RWPE2 (cell line): Measurements from ENCODE around the gene CNOT1.

Source experiments
- ATAC-seq: fragments of 200-7000 bp; cut with Tn5 transposase; 3 replicates; pipeline ENCODE4 v1.9.1; 2021; ENCODE audit warnings: low read depth
- DNase-seq: peaks from one replicate; pipeline ENCODE4 v3.0.0-alpha.2; 2020; ENCODE audit warnings: low spot score
- H3K27ac ChIP-seq: fragments of 450-650 bp; 2 replicates; pipeline ENCODE4 v1.5.1; 2017; ENCODE audit warnings: mild to moderate bottlenecking; ENCODE audit not compliant: poor library complexity, severe bottlenecking
- H3K27me3 ChIP-seq: fragments of 250-450 bp; sonication (Bioruptor Pico); 2 replicates; pipeline ENCODE4 v1.5.1; 2021; ENCODE audit warnings: mild to moderate bottlenecking, moderate library complexity; ENCODE audit not compliant: insufficient read depth, poor library complexity, severe bottlenecking
- H3K36me3 ChIP-seq: fragments of 250-450 bp; sonication (Bioruptor Pico); 2 replicates; pipeline ENCODE4 v1.5.1; 2020; ENCODE audit warnings: low read depth, mild to moderate bottlenecking, moderate library complexity
- H3K4me1 ChIP-seq: fragments of 250-450 bp; sonication (Bioruptor Pico); 2 replicates; pipeline ENCODE4 v1.5.1; 2021; ENCODE audit warnings: mild to moderate bottlenecking, moderate library complexity; ENCODE audit not compliant: insufficient read depth, poor library complexity, severe bottlenecking
- H3K4me3 ChIP-seq: fragments of 250-450 bp; sonication (Bioruptor Pico); 2 replicates; pipeline ENCODE4 v1.5.1; 2021; ENCODE audit warnings: mild to moderate bottlenecking, moderate library complexity; ENCODE audit not compliant: severe bottlenecking
- H3K9me3 ChIP-seq: fragments of 250-450 bp; sonication (Bioruptor Pico); 2 replicates; pipeline ENCODE4 v1.5.1; 2021; ENCODE audit warnings: mild to moderate bottlenecking, moderate library complexity; ENCODE audit not compliant: severe bottlenecking
- CTCF ChIP-seq: fragments of 450-650 bp; IDR thresholded peaks from one replicate; pipeline ENCODE4 v1.5.1; 2017; ENCODE audit warnings: mild to moderate bottlenecking, moderate library complexity; ENCODE audit not compliant: poor library complexity, severe bottlenecking

The CNOT1 gene

GRCh38 chr16:58584831-58585505 is 44.7 kb downstream of the CNOT1 start:
- TF ChIP-seq CTCF: no peak
- Histone ChIP-seq H3K36me3 (peaks cover 97% of the 10 kb centered on the region), H3K4me3 (no peak overlapping the region), H3K4me1 (peaks cover 3% of the 10 kb centered on the region), H3K27me3 (no peaks in the 10 kb centered on the region), H3K9me3 (no peaks in the 10 kb centered on the region), H3K27ac (no peak overlapping the region)
- ATAC-seq: no peak
- DNase-seq: no peak

- Histone ChIP-seq H3K27ac (no peak overlapping the region), H3K36me3 (peaks cover 97% of the 10 kb centered on the region), H3K9me3 (no peaks in the 10 kb centered on the region), H3K4me1 (peaks cover 3% of the 10 kb centered on the region), H3K4me3 (no peak overlapping the region), H3K27me3 (no peaks in the 10 kb centered on the region)
- no peak for TF ChIP-seq CTCF
- DNase-seq (no peak), ATAC-seq (no peak)
Observed at GRCh38 chr16:58582971-58583765, 46.5 kb downstream of the CNOT1 start.

- ATAC-seq (no peak), DNase-seq (no peak)
- Histone ChIP-seq H3K36me3 (peaks cover 97% of the 10 kb centered on the region), H3K9me3 (no peaks in the 10 kb centered on the region), H3K27ac (no peak overlapping the region), H3K4me3 (no peak overlapping the region), H3K27me3 (no peaks in the 10 kb centered on the region), H3K4me1 (peaks cover 3% of the 10 kb centered on the region)
- TF ChIP-seq CTCF: no peak
Observed at GRCh38 chr16:58582133-58582532, 47.5 kb downstream of the CNOT1 start.

GRCh38 chr16:58579587-58579986 is 50.0 kb downstream of the CNOT1 start:
- no peak for DNase-seq
- Histone ChIP-seq H3K27ac (no peak overlapping the region), H3K4me3 (no peak overlapping the region), H3K9me3 (no peaks in the 10 kb centered on the region), H3K4me1 (no peaks in the 10 kb centered on the region), H3K36me3 (peaks cover 100% of the 10 kb centered on the region), H3K27me3 (no peaks in the 10 kb centered on the region)
- no peak for TF ChIP-seq CTCF
- no peak for ATAC-seq

- no peak for DNase-seq
- no peak for ATAC-seq
- Histone ChIP-seq H3K27me3 (no peaks in the 10 kb centered on the region), H3K4me1 (no peaks in the 10 kb centered on the region), H3K4me3 (no peak overlapping the region), H3K27ac (no peak overlapping the region), H3K9me3 (no peaks in the 10 kb centered on the region), H3K36me3 (peaks cover 100% of the 10 kb centered on the region)
- no peak for TF ChIP-seq CTCF
Observed at GRCh38 chr16:58578642-58579041, 51.0 kb downstream of the CNOT1 start.
